ENCODE data around the gene CCDC178. TPM values are rescaled to one million over a fixed set of nuclear protein-coding genes. Genes with fewer than 3 reads are reported as not detected.

The CCDC178 gene
- total and polyA plus RNA-seq, 2 donors (not counting 3 experiments of a cell fraction or from before 2014, with no cell fraction given), result 0.80 to 1.6 TPM

DNA sequence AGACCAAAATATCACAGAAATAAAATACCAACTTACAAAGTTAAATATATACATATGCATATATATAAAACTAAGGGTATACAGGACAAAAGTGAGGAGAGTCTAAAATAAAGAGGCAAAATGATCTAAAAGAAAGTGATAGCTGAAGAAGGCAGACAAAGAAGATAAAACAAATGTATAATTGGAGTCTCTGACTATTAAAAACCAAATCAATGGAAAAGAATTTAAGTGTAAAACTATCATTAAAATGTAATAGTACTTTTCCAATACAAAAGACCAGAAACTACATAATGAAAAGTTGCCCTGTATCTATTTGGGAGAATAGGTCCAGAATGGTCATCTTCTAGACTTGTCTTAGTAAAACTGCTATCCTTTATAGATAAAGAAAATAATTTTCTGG is 400.3 kb downstream of the CCDC178 start:
- no TSS peak for BruUV-seq (replicated peaks)

GRCh38 chr18:33034945-33035344 is 405.6 kb downstream of the CCDC178 start:
- peak; percentile 93 for DNase-seq (ENCODE audit: low read depth, low spot score)
- no peaks in the 10 kb centered on the region for H4K20me1 ChIP-seq (replicated peaks; ENCODE audit: control insufficient read depth, extremely low read depth, insufficient read depth, low read length)
- no peak overlapping the region for H3K9ac ChIP-seq (replicated peaks; ENCODE audit: extremely low read depth, insufficient read depth, low read length)
- no peaks in the 10 kb centered on the region for H3K36me3 ChIP-seq (ENCODE audit: control insufficient read depth in 2 of 2, extremely low read depth in 1 of 2, insufficient read depth in 2 of 2, low read length in 2 of 2)
- peak overlapping the region; percentile 24 for H2AFZ ChIP-seq (ENCODE audit: low read depth, low read length)
- H3K4me1 ChIP-seq (ENCODE audit: control insufficient read depth, extremely low read depth, insufficient read depth, low read length), result peaks cover 22% of the 10 kb centered on the region
- H3K27me3 ChIP-seq (ENCODE audit: control insufficient read depth in 2 of 2, insufficient read depth in 2 of 2, low read length in 2 of 2), result no peaks in the 10 kb centered on the region
- peak; percentile 72 for FAIRE-seq
- H3K9me1 ChIP-seq (replicated peaks; ENCODE audit: control insufficient read depth, extremely low read depth, insufficient read depth, low read length), result no peaks in the 10 kb centered on the region
- peak overlapping the region; percentile 72 for H3K27ac ChIP-seq (ENCODE audit: insufficient read depth, low read depth, low read length)
- H3K79me2 ChIP-seq (ENCODE audit: control insufficient read depth, insufficient read depth, low read length), result no peaks in the 10 kb centered on the region
- ChIA-PET CTCF (interaction anchor here (1.2 to 1.3 kb wide), 2 partner anchors 11 to 176 kb away, joined by 3 to 4 read pairs; no protein-coding TSS in a partner anchor), POLR2A (no interaction called here)
- dilution Hi-C loops (cut with MboI; ENCODE audit: extremely low pct_ligation_motif_present, low sequenced_read_pairs), result no loop called here
- no peaks in the 10 kb centered on the region for H3K9me3 ChIP-seq (replicated peaks; ENCODE audit: control insufficient read depth, insufficient read depth, low read length)
- intact Hi-C loops (cut with micrococcal nuclease), result loop anchor here (2.0 to 5.0 kb wide), 2 partner anchors 20 to 77 kb away; no protein-coding TSS in a partner anchor
- H3K4me3 ChIP-seq (replicated peaks in 1 of 3; ENCODE audit: insufficient read depth in 1 of 3, low read depth in 1 of 3, low read length in 3 of 3), result no peak overlapping the region
- H3K4me2 ChIP-seq (ENCODE audit: insufficient read depth, low read length), result peak overlapping the region; percentile 79
- BruUV-seq (replicated peaks), result no TSS peak
- TF ChIP-seq MYC (IDR thresholded peaks at IDR 0.05; ENCODE audit: low read depth, low read length) (no peak), JUN (IDR thresholded peaks at IDR 0.05; ENCODE audit: borderline replicate concordance, insufficient read depth, insufficient read length, low read depth) (peak; percentile 55), POLR2AphosphoS5 (IDR thresholded peaks at IDR 0.05; ENCODE audit: insufficient read depth, low read depth, low read length) (peak; percentile 65), FOS (IDR thresholded peaks at IDR 0.05; ENCODE audit: borderline replicate concordance, insufficient read depth, low read length) (peak; percentile 93)

More for the DNA sequence above, 400.3 kb downstream of the CCDC178 start:
- Histone ChIP-seq H3K9me1 (replicated peaks; ENCODE audit: control insufficient read depth, extremely low read depth, insufficient read depth, low read length) (no peaks in the 10 kb centered on the region), H3K27ac (ENCODE audit: insufficient read depth, low read depth, low read length) (no peak overlapping the region), H2AFZ (ENCODE audit: low read depth, low read length) (no peak overlapping the region), H3K79me2 (ENCODE audit: control insufficient read depth, insufficient read depth, low read length) (no peaks in the 10 kb centered on the region), H3K4me1 (ENCODE audit: control insufficient read depth, extremely low read depth, insufficient read depth, low read length) (peaks cover 8% of the 10 kb centered on the region), H3K4me3 (replicated peaks in 1 of 3; ENCODE audit: insufficient read depth in 1 of 3, low read depth in 1 of 3, low read length in 3 of 3) (no peak overlapping the region), H3K36me3 (ENCODE audit: control insufficient read depth in 2 of 2, extremely low read depth in 1 of 2, insufficient read depth in 2 of 2, low read length in 2 of 2) (no peaks in the 10 kb centered on the region), H3K9ac (replicated peaks; ENCODE audit: extremely low read depth, insufficient read depth, low read length) (no peak overlapping the region), H3K9me3 (replicated peaks; ENCODE audit: control insufficient read depth, insufficient read depth, low read length) (peaks cover 2% of the 10 kb centered on the region), H4K20me1 (replicated peaks; ENCODE audit: control insufficient read depth, extremely low read depth, insufficient read depth, low read length) (no peaks in the 10 kb centered on the region), H3K27me3 (ENCODE audit: control insufficient read depth in 2 of 2, insufficient read depth in 2 of 2, low read length in 2 of 2) (no peaks in the 10 kb centered on the region), H3K4me2 (ENCODE audit: insufficient read depth, low read length) (no peak overlapping the region)
- dilution Hi-C loops (cut with MboI; ENCODE audit: extremely low pct_ligation_motif_present, low sequenced_read_pairs), result no loop called here
- POLR2A ChIA-PET, result no interaction called here
- DNase-seq (ENCODE audit: low read depth, low spot score) (no peak), FAIRE-seq (no peak)
- TF ChIP-seq MYC (IDR thresholded peaks at IDR 0.05; ENCODE audit: low read depth, low read length), result no peak
- intact Hi-C loops (cut with micrococcal nuclease), result no loop called here
- CTCF ChIA-PET, result interaction anchor here (1.5 kb wide), 1 partner anchor 9 kb away, joined by 3 read pairs; no protein-coding TSS in a partner anchor
